Stimulated activated CD8-positive, alpha-beta memory T cell treated with anti-CD3 and anti-CD28 coated beads, Interleukin-4, amount 100 ng/mL, for 4 hours (primary cell): ENCODE data around the gene KLRC3.
"Not testable (repeated sequence)": the region's sequence is repeated elsewhere in the genome, so short reads cannot be mapped to it uniquely, and the experiment has no call there.

ENCODE experiments used
- DNase-seq, 2 donors: peaks; one replicate each; pipeline ENCODE4 v3.0.0-alpha.2; 2020; ENCODE audit warnings: low read depth in 2 of 2, low spot score in 1 of 2

Gene KLRC3

GRCh38 chr12:10420334-10420733, at the start of gene KLRC3:
TSS of gene KLRC3 (minus strand) at chr12:10420595. CDS start at chr12:10420550, 45 bp downstream.
- not testable (repeated sequence) for DNase-seq

- DNase-seq = no peak
Observed at GRCh38 chr12:10469701-10470100, 49.3 kb upstream of the KLRC3 start.

GRCh38 chr12:10466311-10466710, 45.9 kb upstream of the KLRC3 start:
- no peak for DNase-seq

GRCh38 chr12:10457760-10458159, 37.4 kb upstream of the KLRC3 start:
- no peak for DNase-seq

GRCh38 chr12:10456856-10457255, 36.5 kb upstream of the KLRC3 start:
- DNase-seq = no peak

- no peak for DNase-seq
Observed at GRCh38 chr12:10455766-10456165, 35.4 kb upstream of the KLRC3 start.

- no peak for DNase-seq
Observed at GRCh38 chr12:10454531-10454930, 34.1 kb upstream of the KLRC3 start.

- DNase-seq = no peak
Observed at GRCh38 chr12:10453156-10453555, 32.8 kb upstream of the KLRC3 start, which contains the start of gene KLRC1. TSS of gene KLRC1 (minus strand) at chr12:10453377. CDS start at chr12:10451156, 2,221 bp downstream.

- no peak for DNase-seq
Observed at GRCh38 chr12:10448236-10448635, 27.8 kb upstream of the KLRC3 start.

- not testable (repeated sequence) for DNase-seq
Observed at GRCh38 chr12:10446052-10446451, 25.7 kb upstream of the KLRC3 start.

- DNase-seq = not testable (repeated sequence)
Observed at GRCh38 chr12:10441144-10441543, 20.7 kb upstream of the KLRC3 start.

GRCh38 chr12:10439608-10440274, 19.3 kb upstream of the KLRC3 start:
- DNase-seq = not testable (repeated sequence)

GRCh38 chr12:10437601-10438000, 17.2 kb upstream of the KLRC3 start:
- DNase-seq = not testable (repeated sequence)

- not testable (repeated sequence) for DNase-seq
Observed at GRCh38 chr12:10435816-10436215, 15.4 kb upstream of the KLRC3 start, which contains the start of gene KLRC2. TSS of gene KLRC2 (minus strand) at chr12:10436010. CDS start at chr12:10435986, 24 bp downstream.

GRCh38 chr12:10430623-10431022, 10.2 kb upstream of the KLRC3 start:
- not testable (repeated sequence) for DNase-seq

- DNase-seq = not testable (repeated sequence)
Observed at GRCh38 chr12:10425938-10426337, 5.5 kb upstream of the KLRC3 start.

GRCh38 chr12:10424260-10424899, 4.0 kb upstream of the KLRC3 start:
- DNase-seq = not testable (repeated sequence)

- DNase-seq = not testable (repeated sequence)
Observed at GRCh38 chr12:10422159-10422558, 1.8 kb upstream of the KLRC3 start.

- DNase-seq = no peak
Observed at GRCh38 chr12:10409392-10409791, 11.0 kb downstream of the KLRC3 start, which contains the start of gene KLRC4. TSS of gene KLRC4 (minus strand) at chr12:10409757. CDS start at chr12:10409575, 182 bp downstream.

- DNase-seq = no peak
Observed at GRCh38 chr12:10408842-10409241, 11.6 kb downstream of the KLRC3 start.

- DNase-seq = no peak
Observed at GRCh38 chr12:10406725-10407124, 13.7 kb downstream of the KLRC3 start.

- no peak for DNase-seq
Observed at GRCh38 chr12:10405294-10405693, 15.1 kb downstream of the KLRC3 start.
